Kidney epithelial cell (primary cell): ENCODE data around the gene ZNF554. TPM values are rescaled to one million over a fixed set of nuclear protein-coding genes. Genes with fewer than 3 reads are reported as not detected.

Experiments
- DNase-seq: peaks from one replicate; pipeline ENCODE4 v3.0.0-alpha.2; 2010; ENCODE audit warnings: low read depth
- H3K27me3 ChIP-seq: 2 replicates; pipeline ENCODE4 v1.6.0; 2011; ENCODE audit warnings: low read length; ENCODE audit not compliant: control insufficient read depth, insufficient read depth
- H3K36me3 ChIP-seq: 2 replicates; pipeline ENCODE4 v1.5.1; 2011; ENCODE audit warnings: low read length; ENCODE audit not compliant: control insufficient read depth, insufficient read depth
- H3K4me3 ChIP-seq: 2 replicates; pipeline ENCODE4 v1.5.1; 2011; ENCODE audit warnings: low read depth, mild to moderate bottlenecking, control low read depth, low read length
- CTCF ChIP-seq: IDR thresholded peaks from 2 replicates; pipeline ENCODE4 v1.5.1; 2011; ENCODE audit warnings: mild to moderate bottlenecking, moderate library complexity, low read length, control low read depth, inconsistent platforms; ENCODE audit not compliant: insufficient read depth, poor library complexity, severe bottlenecking
- total RNA-seq: library from RNA; depleted of rRNA; stranded (reverse); fragments of >200 nt; gene quantifications from 2 replicates; pipeline ENCODE4 v1.2.3, GENCODE V29; 2015

The ZNF554 gene
- total RNA-seq, 1 donor from 2014 or later: 4.5 TPM

DNA sequence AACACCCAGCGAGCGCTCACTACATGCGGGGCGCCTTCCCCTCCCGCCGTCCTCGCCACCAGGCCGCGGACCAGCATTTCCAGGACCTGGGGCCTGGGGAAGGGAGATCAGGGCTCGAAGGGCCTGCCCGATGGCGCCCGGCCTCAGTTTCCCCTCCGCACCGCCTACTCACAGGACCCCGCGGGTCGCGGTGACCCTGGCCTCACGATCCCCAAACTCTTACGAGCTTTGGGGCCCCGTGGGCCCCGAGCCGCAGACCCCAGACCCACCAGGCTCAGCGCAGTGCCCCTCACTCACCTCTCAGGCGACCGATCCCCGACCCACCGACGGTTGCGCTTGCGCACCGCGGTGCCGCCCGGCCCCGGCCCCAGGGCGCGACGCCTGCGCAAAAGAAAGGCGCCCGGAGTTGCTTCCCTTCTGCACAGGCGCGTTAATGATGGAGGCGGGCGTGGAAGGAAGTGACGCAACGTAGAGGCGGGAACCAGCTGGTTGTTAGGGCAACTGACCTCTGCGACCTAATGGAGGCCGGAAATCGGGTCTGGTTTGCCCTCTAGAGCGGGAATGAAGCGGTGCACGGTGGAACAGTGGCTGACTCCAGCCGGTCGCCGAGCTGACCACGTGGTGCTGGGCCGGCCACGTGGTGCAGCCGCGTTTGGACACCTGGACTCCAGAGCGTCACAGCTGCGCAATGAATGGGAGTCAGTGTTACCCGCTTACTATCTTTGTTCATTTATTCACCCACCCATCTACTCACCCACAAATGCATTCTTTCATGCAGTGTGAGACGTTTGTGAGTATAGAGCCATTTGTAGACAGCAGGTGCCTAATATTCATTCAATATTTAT is 36.5 kb upstream of the ZNF554 start, which contains the start of gene SGTA:
TSS of gene SGTA (minus strand) at position 338 of the 845 bp plus-strand sequence. CDS start 14,205 bp downstream, outside the sequence.
- TF ChIP-seq CTCF: peak; percentile 40
- DNase-seq: peak; percentile 95

GRCh38 chr19:2783781-2784145 is 35.9 kb upstream of the ZNF554 start:
- H3K36me3 ChIP-seq: no peaks in the 10 kb centered on the region
- no peak overlapping the region for H3K4me3 ChIP-seq
- DNase-seq: no peak
- H3K27me3 ChIP-seq: no peaks in the 10 kb centered on the region
- TF ChIP-seq CTCF: no peak

More for the DNA sequence above, 36.5 kb upstream of the ZNF554 start, which contains the start of gene SGTA:
- Histone ChIP-seq H3K27me3 (no peaks in the 10 kb centered on the region), H3K4me3 (peak within 1 kb of the TSS; percentile 95), H3K36me3 (no peaks in the 10 kb centered on the region)

DNA sequence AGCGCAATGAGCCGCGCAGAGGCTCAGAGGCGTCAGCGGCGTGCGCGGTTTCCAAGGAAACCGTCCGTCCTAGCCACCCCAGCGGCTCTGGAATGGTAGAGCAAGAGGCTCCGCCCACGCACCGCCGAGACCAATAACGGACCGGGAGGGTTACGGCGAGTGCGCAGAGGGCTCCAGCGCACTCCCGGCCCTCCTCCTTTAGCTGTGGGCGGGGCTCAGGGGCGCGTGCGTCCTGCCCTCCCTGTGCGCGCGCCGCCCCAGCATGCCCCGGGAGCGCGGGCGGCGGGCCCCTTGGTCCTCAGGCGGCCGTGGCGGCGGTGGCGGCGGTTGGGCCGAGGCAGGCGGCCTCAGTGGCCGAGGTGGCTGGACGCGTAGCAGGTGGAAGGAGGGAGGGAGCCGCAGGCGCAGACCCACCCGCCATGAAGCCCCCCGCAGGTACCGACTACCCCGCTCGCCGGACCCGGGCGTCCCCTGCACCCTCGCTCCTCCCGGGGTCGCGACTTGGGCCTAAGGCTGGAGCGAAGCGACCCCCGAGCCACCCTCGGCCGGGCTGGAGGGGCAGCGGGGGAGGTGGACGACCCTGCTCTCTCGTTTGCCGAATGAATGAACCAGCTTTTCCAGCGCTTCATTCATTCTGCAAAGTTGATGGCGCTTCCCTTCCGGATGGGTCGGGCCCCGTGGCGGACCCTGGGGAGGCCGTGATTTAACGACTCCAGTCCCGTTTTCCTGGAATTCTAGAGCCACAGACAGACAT is 34.2 kb upstream of the ZNF554 start, which contains the start of gene THOP1:
TSS of gene THOP1 (plus strand) at position 260 of the 754 bp plus-strand sequence. CDS start at position 420, 160 bp downstream.
- Histone ChIP-seq H3K36me3 (no peaks in the 10 kb centered on the region), H3K27me3 (no peaks in the 10 kb centered on the region), H3K4me3 (peak within 1 kb of the TSS; percentile 84)
- DNase-seq: peak; percentile 92
- TF ChIP-seq CTCF: no peak

DNA sequence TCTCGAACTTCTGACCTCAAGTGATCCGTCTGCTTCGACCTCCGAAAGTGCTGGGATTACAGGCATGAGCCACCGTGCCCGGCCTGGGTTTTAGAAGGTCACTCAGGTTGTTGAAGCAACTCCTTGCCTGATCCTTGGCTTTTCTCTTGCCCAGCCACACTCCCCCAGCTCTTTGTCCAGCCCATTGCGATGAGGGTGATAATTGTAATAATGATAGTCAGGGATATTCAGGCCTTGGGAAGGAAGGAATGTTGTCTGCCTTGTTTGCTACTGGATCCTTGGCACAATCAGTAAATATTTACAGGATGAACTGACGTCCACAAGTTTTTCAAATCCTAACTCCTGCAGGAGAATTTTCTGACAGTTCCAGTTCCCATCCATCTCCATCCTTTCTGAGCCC is 32.6 kb upstream of the ZNF554 start:
- Histone ChIP-seq H3K36me3 (no peaks in the 10 kb centered on the region), H3K27me3 (no peaks in the 10 kb centered on the region), H3K4me3 (no peak overlapping the region)
- DNase-seq: no peak
- TF ChIP-seq CTCF: no peak

- Histone ChIP-seq H3K4me3 (no peak overlapping the region), H3K27me3 (no peaks in the 10 kb centered on the region), H3K36me3 (no peaks in the 10 kb centered on the region)
- DNase-seq: no peak
- TF ChIP-seq CTCF: no peak
Observed at GRCh38 chr19:2788237-2788636, 31.4 kb upstream of the ZNF554 start.
